ENCODE results near the gene PSMB10. TPM values are rescaled to one million over a fixed set of nuclear protein-coding genes. Genes with fewer than 3 reads are reported as not detected.

Gene PSMB10
- total RNA-seq, 1 experiment from 2014 or later, result 39.5 TPM

DNA sequence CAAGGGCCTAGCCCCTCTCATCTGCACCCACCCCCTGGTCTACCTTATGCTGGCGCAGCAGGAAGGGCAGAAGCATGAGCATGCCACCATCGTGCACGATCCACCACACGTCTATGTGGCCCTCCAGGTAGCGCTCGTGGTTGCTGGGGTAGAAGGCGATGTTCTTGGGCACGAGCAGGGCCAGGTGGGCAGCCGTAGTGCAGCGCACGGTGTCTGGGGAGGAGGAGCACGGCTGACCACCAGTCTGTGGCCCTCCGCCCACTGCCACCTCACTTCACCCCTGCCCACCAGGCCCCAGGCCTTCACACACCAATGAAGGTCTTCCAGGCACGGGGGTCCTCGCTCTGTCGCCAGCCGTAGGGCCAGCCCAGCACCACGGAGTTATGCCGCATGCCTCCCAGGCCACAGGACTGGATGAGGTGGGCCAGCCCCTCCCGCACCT is 9.5 kb upstream of the PSMB10 start:
- Histone ChIP-seq H3K9me2 (ENCODE audit: insufficient read depth) (no peaks in the 10 kb centered on the region), H4K20me1 (ENCODE audit: insufficient read depth) (peaks cover 14% of the 10 kb centered on the region), H3K4me1 (replicated peaks; ENCODE audit: insufficient read depth) (no peaks in the 10 kb centered on the region), H3K4me2 (no peak overlapping the region), H3K4me3 (no peak overlapping the region), H3K79me2 (ENCODE audit: low read depth) (no peaks in the 10 kb centered on the region), H3K9me3 (ENCODE audit: insufficient read depth, low read depth) (no peaks in the 10 kb centered on the region), H3K36me3 (ENCODE audit: low read depth) (no peaks in the 10 kb centered on the region), H2AFZ (no peak overlapping the region), H3K27ac (no peak overlapping the region), H3K27me3 (ENCODE audit: insufficient read depth, low read depth) (no peaks in the 10 kb centered on the region), H3F3A (ENCODE audit: insufficient read depth, low read depth) (peaks cover 9% of the 10 kb centered on the region)
- no peak for DNase-seq
- CTCF ChIA-PET, result no interaction called here
- POLR2A ChIA-PET (ENCODE audit: unreplicated experiment), result no interaction called here
- BruUV-seq (replicated peaks), result no TSS peak
- no peak for TF ChIP-seq EZH2 (IDR thresholded peaks at IDR 0.05; ENCODE audit: low read depth)
- no peak for TF ChIP-seq CTCF (conservative IDR thresholded peaks at IDR 0.05)
- intact Hi-C loops (cut with micrococcal nuclease; ENCODE audit: unreplicated experiment), result loop anchor here (10.0 kb wide), 1 partner anchor 99 kb away; no protein-coding TSS in a partner anchor

DNA sequence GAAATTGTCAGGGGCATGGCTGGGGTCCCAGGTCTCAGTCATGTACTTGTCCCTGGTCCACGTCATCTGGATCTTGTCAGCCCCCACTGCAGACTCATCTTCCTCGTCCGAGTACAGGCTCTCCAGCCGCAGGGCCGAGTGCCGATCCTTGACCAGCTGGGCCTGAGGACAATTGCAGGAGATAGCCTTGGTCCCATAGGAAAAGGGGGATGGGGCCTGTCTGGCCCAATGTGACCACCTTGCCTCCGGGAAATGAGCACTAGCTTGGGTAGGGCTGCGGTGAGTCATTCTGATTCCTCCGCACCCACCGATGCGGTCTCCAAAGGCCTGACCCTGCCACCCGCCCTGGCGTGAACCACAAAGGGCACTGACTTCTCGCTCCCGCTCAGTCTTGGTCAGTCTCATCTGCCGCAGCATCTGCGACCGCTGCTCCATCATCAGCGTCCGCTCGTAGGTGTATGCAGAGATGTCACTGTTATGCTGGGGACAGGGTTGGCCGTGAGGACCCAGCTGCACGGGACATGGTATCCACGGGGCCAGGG is 8.8 kb upstream of the PSMB10 start:
- DNase-seq, result no peak
- intact Hi-C loops (cut with micrococcal nuclease; ENCODE audit: unreplicated experiment), result loop anchor here (10.0 kb wide), 1 partner anchor 99 kb away; no protein-coding TSS in a partner anchor
- no peaks in the 10 kb centered on the region for H3K27me3 ChIP-seq (ENCODE audit: insufficient read depth, low read depth)
- H3K9me2 ChIP-seq (ENCODE audit: insufficient read depth), result no peaks in the 10 kb centered on the region
- H4K20me1 ChIP-seq (ENCODE audit: insufficient read depth), result peaks cover 14% of the 10 kb centered on the region
- H2AFZ ChIP-seq, result no peak overlapping the region
- no peak overlapping the region for H3K4me3 ChIP-seq
- H3K4me1 ChIP-seq (replicated peaks; ENCODE audit: insufficient read depth), result no peaks in the 10 kb centered on the region
- no peak overlapping the region for H3K27ac ChIP-seq
- no peaks in the 10 kb centered on the region for H3K9me3 ChIP-seq (ENCODE audit: insufficient read depth, low read depth)
- ChIA-PET CTCF (no interaction called here), POLR2A (ENCODE audit: unreplicated experiment) (no interaction called here)
- no peak for TF ChIP-seq EZH2 (IDR thresholded peaks at IDR 0.05; ENCODE audit: low read depth)
- TF ChIP-seq CTCF (conservative IDR thresholded peaks at IDR 0.05), result no peak
- BruUV-seq (replicated peaks), result no TSS peak
- no peaks in the 10 kb centered on the region for H3K79me2 ChIP-seq (ENCODE audit: low read depth)
- no peaks in the 10 kb centered on the region for H3K36me3 ChIP-seq (ENCODE audit: low read depth)
- no peak overlapping the region for H3K4me2 ChIP-seq
- peaks cover 14% of the 10 kb centered on the region for H3F3A ChIP-seq (ENCODE audit: insufficient read depth, low read depth)

- no TSS peak for BruUV-seq (replicated peaks)
- peaks cover 14% of the 10 kb centered on the region for H3F3A ChIP-seq (ENCODE audit: insufficient read depth, low read depth)
- no peaks in the 10 kb centered on the region for H3K4me1 ChIP-seq (replicated peaks; ENCODE audit: insufficient read depth)
- intact Hi-C loops (cut with micrococcal nuclease; ENCODE audit: unreplicated experiment), result loop anchor here (10.0 kb wide), 1 partner anchor 100 kb away; no protein-coding TSS in a partner anchor
- no peak overlapping the region for H3K4me2 ChIP-seq
- H3K4me3 ChIP-seq, result no peak overlapping the region
- no peak for DNase-seq
- ChIA-PET CTCF (no interaction called here), POLR2A (ENCODE audit: unreplicated experiment) (no interaction called here)
- no peaks in the 10 kb centered on the region for H3K36me3 ChIP-seq (ENCODE audit: low read depth)
- H3K9me3 ChIP-seq (ENCODE audit: insufficient read depth, low read depth), result no peaks in the 10 kb centered on the region
- no peak overlapping the region for H3K27ac ChIP-seq
- peaks cover 14% of the 10 kb centered on the region for H4K20me1 ChIP-seq (ENCODE audit: insufficient read depth)
- no peaks in the 10 kb centered on the region for H3K9me2 ChIP-seq (ENCODE audit: insufficient read depth)
- H2AFZ ChIP-seq, result no peak overlapping the region
- TF ChIP-seq CTCF (conservative IDR thresholded peaks at IDR 0.05) (no peak), EZH2 (IDR thresholded peaks at IDR 0.05; ENCODE audit: low read depth) (no peak)
- H3K79me2 ChIP-seq (ENCODE audit: low read depth), result no peaks in the 10 kb centered on the region
- H3K27me3 ChIP-seq (ENCODE audit: insufficient read depth, low read depth), result no peaks in the 10 kb centered on the region
Measured at GRCh38 chr16:67944690-67945391, 8.2 kb upstream of the PSMB10 start.

Measured in PC-9 (cell line).